Measurements from ENCODE around the gene GPR39.

Gene GPR39

DNA sequence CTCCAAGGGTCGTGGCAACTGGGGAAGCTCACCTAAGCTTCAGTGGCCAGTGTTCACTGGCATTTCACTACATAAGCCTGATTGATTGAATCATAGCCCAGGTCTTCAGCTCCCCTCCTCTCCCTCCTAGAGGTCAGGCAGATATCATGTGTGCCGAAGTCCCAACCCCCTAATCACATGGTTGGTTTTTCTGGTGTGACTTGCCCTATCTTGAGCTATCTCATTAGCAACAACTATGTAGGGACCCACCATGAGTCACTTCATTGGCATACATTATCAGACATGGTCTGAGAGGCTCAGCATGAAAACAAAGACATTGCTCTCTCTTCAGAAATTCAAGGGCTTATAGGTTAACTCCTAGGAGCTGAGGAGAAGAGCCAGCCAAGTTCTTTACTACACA is 176.6 kb downstream of the GPR39 start:
- no peaks in the 10 kb centered on the region for H3K4me1 ChIP-seq (ENCODE audit: low read length)
- no peaks in the 10 kb centered on the region for H3K9me3 ChIP-seq (replicated peaks; ENCODE audit: insufficient read depth, low read length)
- H3K4me2 ChIP-seq (ENCODE audit: low read depth, low read length): no peak overlapping the region
- no peaks in the 10 kb centered on the region for H3K27me3 ChIP-seq (replicated peaks; ENCODE audit: insufficient read depth, low read length)
- DNase-seq: no peak
- no peaks in the 10 kb centered on the region for H3F3A ChIP-seq (ENCODE audit: insufficient read depth, low read length)
- H3K9ac ChIP-seq (ENCODE audit: low read length): no peak overlapping the region
- TF ChIP-seq EZH2 (optimal IDR thresholded peaks at IDR 0.05; ENCODE audit: low read depth, low read length): no peak
- TF ChIP-seq, protein P1, sequence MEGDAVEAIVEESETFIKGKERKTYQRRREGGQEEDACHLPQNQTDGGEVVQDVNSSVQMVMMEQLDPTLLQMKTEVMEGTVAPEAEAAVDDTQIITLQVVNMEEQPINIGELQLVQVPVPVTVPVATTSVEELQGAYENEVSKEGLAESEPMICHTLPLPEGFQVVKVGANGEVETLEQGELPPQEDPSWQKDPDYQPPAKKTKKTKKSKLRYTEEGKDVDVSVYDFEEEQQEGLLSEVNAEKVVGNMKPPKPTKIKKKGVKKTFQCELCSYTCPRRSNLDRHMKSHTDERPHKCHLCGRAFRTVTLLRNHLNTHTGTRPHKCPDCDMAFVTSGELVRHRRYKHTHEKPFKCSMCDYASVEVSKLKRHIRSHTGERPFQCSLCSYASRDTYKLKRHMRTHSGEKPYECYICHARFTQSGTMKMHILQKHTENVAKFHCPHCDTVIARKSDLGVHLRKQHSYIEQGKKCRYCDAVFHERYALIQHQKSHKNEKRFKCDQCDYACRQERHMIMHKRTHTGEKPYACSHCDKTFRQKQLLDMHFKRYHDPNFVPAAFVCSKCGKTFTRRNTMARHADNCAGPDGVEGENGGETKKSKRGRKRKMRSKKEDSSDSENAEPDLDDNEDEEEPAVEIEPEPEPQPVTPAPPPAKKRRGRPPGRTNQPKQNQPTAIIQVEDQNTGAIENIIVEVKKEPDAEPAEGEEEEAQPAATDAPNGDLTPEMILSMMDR (IDR thresholded peaks at IDR 0.05; ENCODE audit: low read length): no peak
- no peak for TF ChIP-seq EZH2phosphoT487 (IDR thresholded peaks at IDR 0.05; ENCODE audit: low read length)
- no peak overlapping the region for H2AFZ ChIP-seq (ENCODE audit: low read length)
- no peaks in the 10 kb centered on the region for H4K20me1 ChIP-seq (ENCODE audit: insufficient read depth, low read length)
- no peaks in the 10 kb centered on the region for H3K36me3 ChIP-seq (replicated peaks; ENCODE audit: insufficient read depth, low read length)
- H3K27ac ChIP-seq (ENCODE audit: low read length): no peak overlapping the region
- no peaks in the 10 kb centered on the region for H3K9me2 ChIP-seq (replicated peaks; ENCODE audit: insufficient read depth, low read length)
- H3K4me3 ChIP-seq (ENCODE audit: low read length): no peak overlapping the region
- H3K79me2 ChIP-seq (ENCODE audit: low read length): no peaks in the 10 kb centered on the region

- Histone ChIP-seq H3K9me2 (replicated peaks; ENCODE audit: insufficient read depth, low read length) (no peaks in the 10 kb centered on the region), H2AFZ (ENCODE audit: low read length) (no peak overlapping the region), H3F3A (ENCODE audit: insufficient read depth, low read length) (no peaks in the 10 kb centered on the region), H3K4me2 (ENCODE audit: low read depth, low read length) (no peak overlapping the region), H3K27me3 (replicated peaks; ENCODE audit: insufficient read depth, low read length) (no peaks in the 10 kb centered on the region), H3K9ac (ENCODE audit: low read length) (no peak overlapping the region), H3K4me3 (ENCODE audit: low read length) (no peak overlapping the region), H4K20me1 (ENCODE audit: insufficient read depth, low read length) (no peaks in the 10 kb centered on the region), H3K36me3 (replicated peaks; ENCODE audit: insufficient read depth, low read length) (no peaks in the 10 kb centered on the region), H3K4me1 (ENCODE audit: low read length) (no peaks in the 10 kb centered on the region), H3K27ac (ENCODE audit: low read length) (no peak overlapping the region), H3K79me2 (ENCODE audit: low read length) (no peaks in the 10 kb centered on the region), H3K9me3 (replicated peaks; ENCODE audit: insufficient read depth, low read length) (no peaks in the 10 kb centered on the region)
- DNase-seq: no peak
- no peak for TF ChIP-seq EZH2 (optimal IDR thresholded peaks at IDR 0.05; ENCODE audit: low read depth, low read length)
- TF ChIP-seq, protein P1 (IDR thresholded peaks at IDR 0.05; ENCODE audit: low read length): no peak
These were observed 178.6 kb downstream of the GPR39 start for GRCh38 chr2:132595186-132595585.

DNA sequence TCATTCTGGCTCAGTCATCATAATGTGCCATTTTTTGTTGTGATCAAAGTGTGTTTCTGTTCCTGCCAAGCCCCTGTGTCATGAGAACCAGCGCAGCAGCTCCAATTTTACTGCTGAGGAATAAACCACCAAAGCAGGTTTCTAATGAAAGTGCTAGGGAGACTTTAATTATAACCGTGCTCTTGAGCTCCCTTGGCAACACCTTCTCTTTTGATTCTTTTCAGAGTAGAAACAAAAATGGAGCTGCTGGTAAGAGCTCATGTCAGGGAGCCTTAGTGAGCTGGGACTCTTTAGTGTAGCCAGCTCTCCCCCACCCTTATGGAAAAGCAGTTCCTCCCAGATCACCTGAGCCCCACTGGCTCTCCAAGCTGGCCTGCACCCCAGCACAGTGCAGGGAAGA is 179.1 kb downstream of the GPR39 start:
- no peaks in the 10 kb centered on the region for H4K20me1 ChIP-seq (ENCODE audit: insufficient read depth, low read length)
- no peaks in the 10 kb centered on the region for H3K9me3 ChIP-seq (replicated peaks; ENCODE audit: insufficient read depth, low read length)
- H3K27ac ChIP-seq (ENCODE audit: low read length): no peak overlapping the region
- H3K9me2 ChIP-seq (replicated peaks; ENCODE audit: insufficient read depth, low read length): no peaks in the 10 kb centered on the region
- no peaks in the 10 kb centered on the region for H3K27me3 ChIP-seq (replicated peaks; ENCODE audit: insufficient read depth, low read length)
- H3K79me2 ChIP-seq (ENCODE audit: low read length): no peaks in the 10 kb centered on the region
- H2AFZ ChIP-seq (ENCODE audit: low read length): no peak overlapping the region
- no peaks in the 10 kb centered on the region for H3F3A ChIP-seq (ENCODE audit: insufficient read depth, low read length)
- TF ChIP-seq EZH2 (optimal IDR thresholded peaks at IDR 0.05; ENCODE audit: low read depth, low read length) (no peak), EZH2phosphoT487 (IDR thresholded peaks at IDR 0.05; ENCODE audit: low read length) (no peak)
- TF ChIP-seq, protein P1 (IDR thresholded peaks at IDR 0.05; ENCODE audit: low read length): no peak
- no peak overlapping the region for H3K9ac ChIP-seq (ENCODE audit: low read length)
- H3K4me2 ChIP-seq (ENCODE audit: low read depth, low read length): no peak overlapping the region
- no peaks in the 10 kb centered on the region for H3K4me1 ChIP-seq (ENCODE audit: low read length)
- H3K4me3 ChIP-seq (ENCODE audit: low read length): no peak overlapping the region
- no peaks in the 10 kb centered on the region for H3K36me3 ChIP-seq (replicated peaks; ENCODE audit: insufficient read depth, low read length)
- no peak for DNase-seq
